CD4-positive, alpha-beta T cell treated with Interleukin-4 for 1 hour (primary cell): ENCODE measurements around the gene MED17.
"Not testable (repeated sequence)": the region's sequence is repeated elsewhere in the genome, so short reads cannot be mapped to it uniquely, and the experiment has no call there.

Source experiments
- DNase-seq, 2 donors: peaks; one replicate each; pipeline ENCODE4 v3.0.0-alpha.2; 2020 to 2022

The MED17 gene

GRCh38 chr11:93784145-93784934 is at the start of gene MED17:
TSS of gene MED17 (plus strand) at chr11:93784282. CDS start at chr11:93784514, 232 bp downstream.
- DNase-seq: peak; percentile 88

GRCh38 chr11:93734427-93735222 is 49.5 kb upstream of the MED17 start:
- DNase-seq: no peak

GRCh38 chr11:93735627-93736026 is 48.5 kb upstream of the MED17 start:
- no peak for DNase-seq

- DNase-seq: no peak
These were observed 48.0 kb upstream of the MED17 start for GRCh38 chr11:93736129-93736528.

GRCh38 chr11:93737904-93738612 is 46.0 kb upstream of the MED17 start:
- DNase-seq: peak in 1 of 2 donors; percentile 35

- DNase-seq: no peak
These were observed 45.4 kb upstream of the MED17 start for GRCh38 chr11:93738647-93739081.

- DNase-seq: peak; percentile 36 to 60
These were observed 43.9 kb upstream of the MED17 start for GRCh38 chr11:93740031-93740729.

GRCh38 chr11:93740730-93741093 is 43.4 kb upstream of the MED17 start:
- DNase-seq: peak; percentile 65 to 68

GRCh38 chr11:93741094-93741881 is 42.8 kb upstream of the MED17 start, which contains the start of the genes C11orf54 and TAF1D:
TSS of gene C11orf54 (plus strand) at chr11:93741672. CDS start at chr11:93747394, 5,722 bp downstream.
TSS of gene TAF1D (minus strand) at chr11:93741495. CDS start at chr11:93739304, 2,191 bp downstream.
- DNase-seq: peak; percentile 98

- peak in 1 of 2 donors; percentile 29 for DNase-seq
These were observed 42.2 kb upstream of the MED17 start for GRCh38 chr11:93741882-93742226.

- no peak for DNase-seq
These were observed 40.8 kb upstream of the MED17 start for GRCh38 chr11:93743291-93743690.

- DNase-seq: no peak
These were observed 39.4 kb upstream of the MED17 start for GRCh38 chr11:93744669-93745004.

- not testable (repeated sequence) for DNase-seq
These were observed 38.9 kb upstream of the MED17 start for GRCh38 chr11:93745005-93745755.

- DNase-seq: no peak
These were observed 38.0 kb upstream of the MED17 start for GRCh38 chr11:93746101-93746500.

- DNase-seq: no peak
These were observed 37.0 kb upstream of the MED17 start for GRCh38 chr11:93747122-93747521.

GRCh38 chr11:93751001-93751400 is 33.1 kb upstream of the MED17 start:
- no peak for DNase-seq

GRCh38 chr11:93753241-93753640 is 30.8 kb upstream of the MED17 start:
- no peak for DNase-seq

GRCh38 chr11:93756748-93757147 is 27.3 kb upstream of the MED17 start:
- no peak for DNase-seq

GRCh38 chr11:93757301-93757700 is 26.8 kb upstream of the MED17 start:
- no peak for DNase-seq

- no peak for DNase-seq
These were observed 25.9 kb upstream of the MED17 start for GRCh38 chr11:93757924-93758865.
